ENCODE results near the gene CLEC18B.
"Not testable (repeated sequence)": the region's sequence is repeated elsewhere in the genome, so short reads cannot be mapped to it uniquely, and the experiment has no call there.

- not testable (repeated sequence) for TF ChIP-seq CTCF, POLR2A (IDR thresholded peaks at IDR 0.05)
Observed at GRCh38 chr16:74419811-74420210, 1.5 kb downstream of the CLEC18B start.
